Measurements from ENCODE around the gene RNF212.

RNF212 gene

DNA sequence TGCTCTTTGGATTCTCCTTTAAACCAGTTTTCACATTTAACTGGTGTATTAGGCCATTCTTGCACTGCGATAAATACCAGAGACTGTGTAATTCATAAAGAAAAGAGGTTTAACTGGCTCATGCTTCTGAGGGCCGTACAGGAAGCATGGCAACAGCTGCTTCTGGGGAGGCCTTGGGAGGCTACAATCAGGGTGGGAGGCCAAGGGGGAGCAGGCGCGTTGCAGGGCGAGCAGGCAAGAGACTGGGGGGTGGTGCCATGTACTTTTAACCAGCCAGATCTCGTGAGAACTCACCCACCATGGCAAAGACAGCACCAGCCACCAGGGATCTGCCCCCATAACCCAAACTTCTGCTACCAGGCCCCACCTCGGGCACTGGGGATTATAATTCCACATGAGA is 38.1 kb downstream of the RNF212 start:
- in situ Hi-C loops (cut with MboI; ENCODE audit: low pct_unique_long_range_greater_than_20kb, low sequenced_read_pairs, unreplicated experiment) = no loop called here
- DNase-seq (ENCODE audit: low spot score) = no peak
- TF ChIP-seq, protein P1, sequence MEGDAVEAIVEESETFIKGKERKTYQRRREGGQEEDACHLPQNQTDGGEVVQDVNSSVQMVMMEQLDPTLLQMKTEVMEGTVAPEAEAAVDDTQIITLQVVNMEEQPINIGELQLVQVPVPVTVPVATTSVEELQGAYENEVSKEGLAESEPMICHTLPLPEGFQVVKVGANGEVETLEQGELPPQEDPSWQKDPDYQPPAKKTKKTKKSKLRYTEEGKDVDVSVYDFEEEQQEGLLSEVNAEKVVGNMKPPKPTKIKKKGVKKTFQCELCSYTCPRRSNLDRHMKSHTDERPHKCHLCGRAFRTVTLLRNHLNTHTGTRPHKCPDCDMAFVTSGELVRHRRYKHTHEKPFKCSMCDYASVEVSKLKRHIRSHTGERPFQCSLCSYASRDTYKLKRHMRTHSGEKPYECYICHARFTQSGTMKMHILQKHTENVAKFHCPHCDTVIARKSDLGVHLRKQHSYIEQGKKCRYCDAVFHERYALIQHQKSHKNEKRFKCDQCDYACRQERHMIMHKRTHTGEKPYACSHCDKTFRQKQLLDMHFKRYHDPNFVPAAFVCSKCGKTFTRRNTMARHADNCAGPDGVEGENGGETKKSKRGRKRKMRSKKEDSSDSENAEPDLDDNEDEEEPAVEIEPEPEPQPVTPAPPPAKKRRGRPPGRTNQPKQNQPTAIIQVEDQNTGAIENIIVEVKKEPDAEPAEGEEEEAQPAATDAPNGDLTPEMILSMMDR (IDR thresholded peaks at IDR 0.05; ENCODE audit: extremely low read depth, insufficient read depth, missing control alignments) = no peak

DNA sequence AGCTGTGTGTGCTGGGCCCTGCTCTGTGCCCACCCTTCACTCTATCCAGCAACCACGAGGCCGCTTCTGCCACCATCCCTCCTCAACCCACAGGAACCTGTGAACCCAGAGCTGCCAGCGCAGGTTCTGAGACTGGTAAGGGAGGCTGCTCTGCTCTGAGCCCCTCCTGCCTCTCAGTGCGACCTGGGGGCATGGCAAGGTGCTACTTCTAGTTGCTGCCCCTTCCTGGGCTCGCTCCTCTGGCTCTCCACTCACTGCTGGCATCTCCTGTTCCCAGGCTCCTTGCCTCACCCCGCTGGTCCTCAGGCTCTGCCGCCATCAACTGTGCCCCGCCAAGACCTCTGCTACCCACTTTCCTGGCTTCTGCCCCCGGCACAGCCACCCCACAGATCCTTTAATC is 39.3 kb downstream of the RNF212 start:
- no peak for DNase-seq (ENCODE audit: low spot score)
- TF ChIP-seq, protein P1 (IDR thresholded peaks at IDR 0.05; ENCODE audit: extremely low read depth, insufficient read depth, missing control alignments) = no peak
- in situ Hi-C loops (cut with MboI; ENCODE audit: low pct_unique_long_range_greater_than_20kb, low sequenced_read_pairs, unreplicated experiment) = no loop called here

DNA sequence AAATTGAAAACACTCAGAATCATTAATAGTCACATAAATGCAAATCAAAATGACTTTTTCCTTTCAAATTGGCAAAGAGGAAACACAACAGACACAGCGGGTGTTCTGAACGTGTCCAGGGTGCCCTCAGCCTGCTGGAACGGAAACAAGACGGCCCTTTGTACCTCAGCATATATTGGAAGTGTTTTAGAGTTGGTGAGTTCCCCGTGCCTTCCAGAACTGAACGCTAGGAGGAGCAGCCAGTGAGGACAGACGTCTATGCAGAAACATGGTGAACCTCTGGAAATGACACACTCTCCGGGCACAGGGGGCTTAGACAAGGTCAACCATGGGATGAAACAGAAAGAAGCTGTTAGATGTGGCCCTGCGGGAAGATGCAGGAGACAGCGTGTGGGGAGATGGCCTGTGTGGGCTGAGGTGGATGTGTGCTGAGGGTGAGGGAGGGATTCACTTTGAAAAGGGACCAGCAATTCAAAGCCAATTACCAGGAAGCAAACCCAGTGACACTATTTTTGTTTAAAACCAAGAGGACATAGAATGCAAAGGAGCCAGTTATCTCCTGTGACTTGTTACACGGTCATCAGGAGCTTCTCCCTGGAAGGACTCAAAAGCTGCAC is 40.4 kb downstream of the RNF212 start:
- TF ChIP-seq, protein P1 (IDR thresholded peaks at IDR 0.05; ENCODE audit: extremely low read depth, insufficient read depth, missing control alignments) = peak; percentile 61
- DNase-seq (ENCODE audit: low spot score) = peak; percentile 72
- in situ Hi-C loops (cut with MboI; ENCODE audit: low pct_unique_long_range_greater_than_20kb, low sequenced_read_pairs, unreplicated experiment) = no loop called here

DNA sequence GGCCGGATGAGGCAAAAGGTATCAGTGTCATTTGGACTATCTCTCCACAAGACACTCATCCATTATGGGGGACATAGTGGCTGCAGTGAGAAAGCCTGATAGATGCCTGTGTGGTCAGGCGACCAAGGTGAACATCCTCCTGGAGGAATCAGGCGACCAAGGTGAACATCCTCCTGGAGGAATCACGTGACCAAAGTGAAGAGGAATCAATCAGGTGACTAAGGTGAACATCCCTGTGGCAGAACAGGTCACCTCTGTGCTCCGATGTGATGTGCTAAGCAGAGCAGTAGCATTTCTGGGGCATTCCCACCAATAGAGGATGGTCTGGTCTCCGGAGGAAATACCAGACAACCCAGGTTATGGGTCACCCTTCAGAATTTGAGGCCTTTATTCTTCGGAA is 44.0 kb downstream of the RNF212 start:
- no peak for DNase-seq (ENCODE audit: low spot score)
- TF ChIP-seq, protein P1 (IDR thresholded peaks at IDR 0.05; ENCODE audit: extremely low read depth, insufficient read depth, missing control alignments) = no peak
- in situ Hi-C loops (cut with MboI; ENCODE audit: low pct_unique_long_range_greater_than_20kb, low sequenced_read_pairs, unreplicated experiment) = no loop called here

DNA sequence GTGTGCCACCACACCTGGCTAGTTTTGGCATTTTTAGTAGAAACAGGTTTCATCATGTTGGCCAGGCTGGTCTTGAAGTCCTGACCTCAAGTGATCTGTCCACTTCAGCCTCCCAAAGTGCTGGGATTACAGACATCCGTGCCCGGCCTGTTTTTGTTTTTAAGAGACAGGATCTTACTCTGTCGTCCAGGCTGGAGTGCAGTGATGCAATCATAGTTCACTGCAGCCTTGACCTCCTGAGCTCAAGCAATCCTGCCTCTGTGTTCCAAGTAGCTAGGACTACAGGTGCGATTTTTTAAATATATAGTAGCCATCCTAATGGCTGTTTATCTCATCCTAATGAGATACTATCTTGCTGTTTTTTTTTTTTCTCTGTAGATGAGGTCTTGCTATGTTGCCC is 47.6 kb downstream of the RNF212 start:
- TF ChIP-seq, protein P1 (IDR thresholded peaks at IDR 0.05; ENCODE audit: extremely low read depth, insufficient read depth, missing control alignments) = no peak
- in situ Hi-C loops (cut with MboI; ENCODE audit: low pct_unique_long_range_greater_than_20kb, low sequenced_read_pairs, unreplicated experiment) = no loop called here
- DNase-seq (ENCODE audit: low spot score) = no peak

DNA sequence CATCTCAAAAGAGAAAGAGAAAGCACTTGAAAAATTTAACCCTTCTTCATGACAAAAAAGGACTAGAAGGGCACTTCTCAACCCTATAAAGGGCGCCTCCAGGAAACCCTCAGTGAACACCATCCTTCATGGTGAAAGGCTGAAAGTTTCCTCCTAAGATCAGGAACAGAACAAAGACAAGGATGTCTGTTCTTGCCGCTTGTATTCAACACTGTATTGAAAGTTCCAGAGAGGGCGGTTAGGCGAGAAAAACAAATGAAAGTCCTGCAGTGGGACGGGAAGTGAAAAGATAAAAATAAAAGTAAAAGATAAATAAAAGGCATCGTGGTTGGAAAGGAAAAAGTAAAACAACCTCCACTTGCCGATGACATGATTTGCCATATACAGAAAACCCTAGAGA is 50.9 kb downstream of the RNF212 start:
- no peak for DNase-seq (ENCODE audit: low spot score)
- TF ChIP-seq, protein P1 (IDR thresholded peaks at IDR 0.05; ENCODE audit: extremely low read depth, insufficient read depth, missing control alignments) = no peak
- in situ Hi-C loops (cut with MboI; ENCODE audit: low pct_unique_long_range_greater_than_20kb, low sequenced_read_pairs, unreplicated experiment) = no loop called here
